AG10803 (cell line): ENCODE results near the gene ADD1.
A peak's percentile ranks its signal among the peaks of the same experiment; 100 is the strongest.

Experiments
- DNase-seq: peaks from one replicate; pipeline ENCODE4 v3.0.0; 2010; ENCODE audit warnings: low read depth
- H3K4me3 ChIP-seq: 2 replicates; pipeline ENCODE4 v1.5.1; 2011; ENCODE audit warnings: mild to moderate bottlenecking, low read length, control low read depth
- TF ChIP-seq, protein P1 (sequence below): conservative IDR thresholded peaks from 2 replicates; pipeline ENCODE4 v1.5.1; 2011; ENCODE audit warnings: mild to moderate bottlenecking, low read length, control low read depth, inconsistent platforms

Gene ADD1

DNA sequence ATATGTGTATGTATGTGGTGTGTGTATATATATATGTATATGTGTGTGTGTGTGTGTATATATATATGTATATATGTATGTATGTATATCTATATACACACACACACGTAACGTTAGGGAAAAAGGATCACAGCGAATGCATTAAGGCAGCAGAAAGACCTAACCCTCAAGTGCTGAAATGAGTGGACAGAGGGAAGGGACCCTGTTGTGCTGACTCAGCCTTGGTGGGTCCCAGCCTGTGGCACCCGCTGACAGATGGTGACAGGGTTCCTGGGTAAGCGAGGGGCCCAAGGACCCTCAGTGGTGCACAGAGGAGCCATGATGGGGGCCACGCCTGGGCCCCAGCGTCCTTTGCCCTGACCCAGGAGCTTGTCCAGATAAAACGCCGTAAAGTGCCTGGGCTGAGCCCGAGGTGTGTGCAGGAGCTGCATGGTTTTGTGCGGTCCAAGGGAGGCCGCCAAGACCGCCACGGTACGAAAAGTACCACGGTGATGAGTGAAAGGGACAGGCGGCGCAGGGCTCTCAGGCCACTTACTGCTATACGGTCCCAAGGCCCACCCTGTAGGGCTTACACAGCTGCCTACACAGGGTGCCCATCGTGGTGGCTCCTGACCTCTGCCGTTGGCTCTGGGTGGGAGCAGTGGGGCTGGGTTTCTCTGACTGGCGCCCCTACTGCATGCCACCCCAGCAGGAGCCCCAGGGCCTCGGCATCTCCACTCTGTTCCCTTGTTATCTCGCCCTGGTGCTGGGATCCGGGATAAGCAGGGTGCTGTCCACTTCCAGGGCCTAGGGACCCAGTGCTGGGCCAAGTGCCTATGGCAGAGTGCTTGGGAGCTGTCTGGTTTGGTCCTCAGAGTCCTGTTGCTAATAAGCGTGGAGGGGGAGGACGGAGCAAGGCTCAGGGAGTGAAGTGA lies 40.8 kb upstream of the ADD1 start:
- no peak overlapping the region for H3K4me3 ChIP-seq
- DNase-seq = no peak
- TF ChIP-seq, protein P1, sequence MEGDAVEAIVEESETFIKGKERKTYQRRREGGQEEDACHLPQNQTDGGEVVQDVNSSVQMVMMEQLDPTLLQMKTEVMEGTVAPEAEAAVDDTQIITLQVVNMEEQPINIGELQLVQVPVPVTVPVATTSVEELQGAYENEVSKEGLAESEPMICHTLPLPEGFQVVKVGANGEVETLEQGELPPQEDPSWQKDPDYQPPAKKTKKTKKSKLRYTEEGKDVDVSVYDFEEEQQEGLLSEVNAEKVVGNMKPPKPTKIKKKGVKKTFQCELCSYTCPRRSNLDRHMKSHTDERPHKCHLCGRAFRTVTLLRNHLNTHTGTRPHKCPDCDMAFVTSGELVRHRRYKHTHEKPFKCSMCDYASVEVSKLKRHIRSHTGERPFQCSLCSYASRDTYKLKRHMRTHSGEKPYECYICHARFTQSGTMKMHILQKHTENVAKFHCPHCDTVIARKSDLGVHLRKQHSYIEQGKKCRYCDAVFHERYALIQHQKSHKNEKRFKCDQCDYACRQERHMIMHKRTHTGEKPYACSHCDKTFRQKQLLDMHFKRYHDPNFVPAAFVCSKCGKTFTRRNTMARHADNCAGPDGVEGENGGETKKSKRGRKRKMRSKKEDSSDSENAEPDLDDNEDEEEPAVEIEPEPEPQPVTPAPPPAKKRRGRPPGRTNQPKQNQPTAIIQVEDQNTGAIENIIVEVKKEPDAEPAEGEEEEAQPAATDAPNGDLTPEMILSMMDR = no peak

DNA sequence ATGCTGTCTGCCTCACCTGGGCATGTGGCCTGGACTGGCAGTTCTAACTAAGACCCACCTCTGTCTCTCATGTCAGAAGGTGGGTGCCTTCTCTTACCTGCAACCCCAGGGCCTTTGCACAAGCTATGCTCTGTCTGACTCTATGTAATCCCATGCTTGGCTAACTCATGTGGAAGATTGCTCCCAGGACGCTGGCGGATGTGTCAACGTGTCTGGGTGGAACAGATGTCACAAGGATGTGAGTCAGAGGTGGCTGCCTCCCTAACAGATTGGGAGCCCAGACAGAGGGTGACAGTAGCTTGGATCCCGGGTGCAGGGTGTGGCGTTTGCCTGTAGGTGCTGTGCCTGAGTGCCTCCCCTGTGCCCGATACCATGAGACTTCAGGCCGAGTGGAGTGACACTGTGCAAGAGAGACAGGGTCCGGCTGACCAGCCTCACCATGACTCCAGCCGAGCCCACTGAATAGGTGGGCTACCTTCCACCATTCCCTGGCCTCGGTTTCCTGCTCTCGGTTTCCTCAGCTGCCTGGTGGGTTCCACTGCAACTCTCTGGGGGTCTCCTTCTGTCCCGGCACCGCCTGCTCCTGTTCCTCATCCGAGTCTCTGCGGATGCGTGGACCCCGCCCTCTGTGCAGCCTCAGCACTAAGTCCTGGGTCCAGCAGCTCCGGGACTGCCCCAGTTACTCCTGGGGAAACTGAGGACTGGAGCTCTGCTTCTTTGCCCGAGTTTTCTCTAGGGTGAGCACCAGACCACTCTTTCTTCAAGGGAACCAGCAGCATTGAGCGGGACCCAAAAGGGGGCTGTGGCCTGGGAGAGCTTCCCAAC lies 39.8 kb upstream of the ADD1 start:
- DNase-seq = peak; percentile 46
- H3K4me3 ChIP-seq = no peak overlapping the region
- TF ChIP-seq, protein P1 = no peak

DNA sequence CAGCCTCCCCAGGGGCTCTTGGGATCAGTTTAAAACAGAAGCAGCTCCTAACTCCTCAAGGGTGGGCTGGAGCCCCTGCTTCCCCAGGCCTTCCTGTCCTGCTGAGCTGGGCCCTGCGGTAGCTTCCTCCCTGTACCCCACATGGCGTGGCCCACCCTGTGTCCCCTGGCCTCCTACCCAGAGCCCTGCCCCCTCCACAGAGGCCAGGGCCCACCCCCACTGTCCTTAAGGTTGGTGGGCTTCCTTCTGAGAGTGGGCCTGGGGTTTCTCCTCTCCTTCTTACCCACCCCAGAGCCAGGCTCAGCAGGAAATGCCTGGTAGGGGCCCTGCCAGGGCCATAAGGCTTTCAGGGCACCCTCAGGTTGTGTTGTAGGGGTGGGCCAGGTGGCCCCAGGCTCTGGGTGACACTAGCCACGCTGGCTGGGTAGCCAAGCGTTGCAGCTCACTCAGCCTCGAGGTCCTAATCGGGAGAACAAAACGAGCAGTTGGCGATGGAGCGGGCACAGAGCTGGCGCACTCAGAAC lies 39.1 kb upstream of the ADD1 start:
- TF ChIP-seq, protein P1 = no peak
- no peak overlapping the region for H3K4me3 ChIP-seq
- no peak for DNase-seq

DNA sequence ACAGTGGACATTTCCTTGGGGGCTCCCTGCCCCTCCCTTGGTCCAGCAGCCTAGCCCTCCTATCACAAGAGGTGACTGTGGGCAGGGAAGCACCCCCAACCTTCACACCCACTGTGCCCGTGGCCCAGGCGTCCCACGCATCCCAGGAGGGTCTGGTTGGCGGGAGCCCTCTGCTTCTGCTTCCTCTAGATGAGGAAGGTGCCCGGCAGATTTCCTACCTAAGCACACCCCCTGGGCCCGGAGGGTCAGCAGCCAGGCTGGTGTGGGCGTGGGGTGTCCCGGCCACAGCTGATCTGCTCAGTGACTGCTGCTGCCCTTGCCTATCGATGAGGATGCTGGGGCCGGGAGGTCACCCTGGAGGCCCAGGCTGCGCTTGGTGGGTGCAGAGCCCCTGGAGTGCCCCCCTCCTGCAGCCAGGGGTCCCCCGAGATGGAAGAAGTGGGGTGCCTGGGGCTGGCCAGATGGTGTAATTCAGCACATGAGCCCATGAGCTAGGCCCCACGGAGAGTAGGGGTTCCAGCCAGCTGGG lies 38.6 kb upstream of the ADD1 start:
- DNase-seq = no peak
- H3K4me3 ChIP-seq = no peak overlapping the region
- TF ChIP-seq, protein P1 = no peak

DNA sequence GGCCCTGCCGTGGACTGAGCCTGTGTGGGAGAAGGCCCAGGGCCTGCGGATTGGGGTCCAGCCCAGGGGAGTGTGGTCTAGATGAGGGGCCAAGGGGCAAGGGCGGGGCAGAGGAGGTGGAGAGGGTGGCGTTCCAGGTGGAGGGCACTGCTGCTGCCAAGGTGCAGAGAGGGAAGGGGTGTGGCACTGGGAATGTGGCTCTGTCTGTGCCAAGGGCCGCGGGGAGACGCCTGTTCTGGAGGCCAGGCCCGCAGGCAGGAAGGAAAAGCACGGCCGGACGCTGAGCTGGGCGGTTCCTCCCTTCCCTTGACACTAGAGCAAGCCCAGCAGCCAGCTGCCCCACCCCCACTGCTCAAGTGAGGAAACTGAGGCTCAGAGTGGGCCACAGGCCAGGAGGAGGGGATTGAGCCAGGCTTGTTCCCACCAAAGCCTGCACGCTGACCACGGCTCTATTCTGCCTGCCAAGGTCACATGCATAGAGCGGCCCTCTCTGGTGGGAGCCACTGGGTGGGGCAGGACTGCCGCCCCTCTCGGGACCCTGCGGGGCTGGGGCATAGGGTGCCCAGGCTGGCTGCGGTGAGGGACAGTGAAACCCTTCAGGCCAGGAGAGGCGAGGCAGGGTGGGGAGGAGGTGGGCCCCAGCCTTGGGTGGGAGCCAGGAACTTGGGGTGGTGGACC lies 37.8 kb upstream of the ADD1 start:
- TF ChIP-seq, protein P1 = no peak
- H3K4me3 ChIP-seq = no peak overlapping the region
- DNase-seq = no peak

DNA sequence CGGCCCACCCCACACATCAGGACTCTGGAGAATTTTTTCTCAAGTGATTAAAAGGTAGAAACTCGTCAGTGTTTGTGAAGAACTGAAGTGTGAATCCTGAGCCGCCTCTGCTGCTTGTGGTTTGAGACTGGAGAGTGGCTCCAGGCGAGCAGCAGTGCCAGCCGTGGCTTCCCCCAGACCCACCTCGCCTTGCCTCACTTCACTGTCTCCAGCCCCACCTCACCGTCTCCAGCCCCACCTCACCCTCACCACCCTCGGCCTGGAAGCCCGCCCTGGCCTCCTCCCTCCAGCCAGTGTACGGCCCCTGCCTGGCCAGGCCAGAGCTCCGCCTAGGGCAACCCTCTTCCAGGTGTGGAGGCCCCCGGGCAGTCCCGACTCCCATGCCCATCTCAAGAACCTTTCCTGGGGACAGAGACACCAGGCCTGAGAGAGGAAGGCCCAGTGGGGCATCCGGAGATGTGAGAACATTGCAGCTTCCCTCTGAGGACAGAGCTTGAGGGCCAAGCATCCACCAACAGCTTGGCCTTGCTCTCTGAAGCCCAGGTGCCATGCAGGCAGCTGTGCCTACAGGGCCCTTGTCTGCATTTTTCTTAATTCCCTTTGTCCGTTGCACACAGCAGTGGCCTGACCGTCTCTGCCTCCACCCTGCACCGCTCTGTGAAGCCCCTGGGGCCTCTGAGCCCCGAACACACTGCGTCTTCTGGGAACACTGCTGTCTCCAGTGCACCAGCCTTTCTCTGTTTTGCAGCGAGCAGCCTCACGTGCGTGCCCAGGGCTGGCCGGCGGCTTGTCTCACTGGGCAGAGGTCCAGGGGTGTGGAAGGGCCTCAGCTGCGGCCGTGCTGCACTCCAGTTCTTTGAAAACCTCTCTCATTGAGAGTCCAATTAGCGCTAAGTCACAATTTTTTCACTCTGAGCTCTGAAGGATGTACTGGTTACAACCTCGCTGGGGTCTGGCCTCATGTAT lies 37.0 kb upstream of the ADD1 start:
- no peak overlapping the region for H3K4me3 ChIP-seq
- peak; percentile 67 for DNase-seq
- TF ChIP-seq, protein P1 = no peak
